Effector CD4-positive, alpha-beta T cell (primary cell): Measurements from ENCODE around the gene ASCC3.

Experiments
- DNase-seq: peaks from one replicate; pipeline ENCODE4 v3.0.0-alpha.2; 2020

The ASCC3 gene

DNA sequence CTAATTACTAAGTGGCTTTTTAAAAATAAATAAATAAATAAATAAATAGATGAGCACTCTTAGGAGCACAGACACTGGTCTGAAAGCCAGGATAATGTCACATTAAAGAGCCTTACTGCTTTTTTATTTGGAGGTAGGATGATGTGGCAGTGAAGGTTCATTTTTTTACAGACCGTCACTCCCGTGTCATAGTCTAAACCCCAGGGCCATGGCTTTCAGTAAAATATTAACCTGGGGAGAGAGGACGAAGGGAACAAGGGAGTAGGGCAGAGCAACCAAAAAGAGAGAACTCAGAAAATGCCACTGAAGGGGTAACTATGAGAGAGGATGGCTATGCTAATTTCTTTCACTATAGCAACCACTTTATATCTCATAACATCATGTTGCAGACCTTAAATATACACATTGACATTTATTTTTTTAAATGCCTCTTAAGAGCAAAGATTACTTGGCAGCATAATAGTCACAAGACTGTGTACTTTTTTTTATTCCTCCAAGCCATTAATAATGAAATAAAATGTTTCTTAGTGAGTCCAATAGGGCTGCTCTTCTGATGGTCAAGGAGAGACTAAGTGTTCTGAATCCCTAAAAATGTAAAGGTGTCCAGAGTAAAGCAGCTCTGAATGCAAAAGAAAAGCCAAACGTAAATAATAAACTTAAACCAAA, 315.6 kb downstream of the ASCC3 start:
- DNase-seq = no peak

DNA sequence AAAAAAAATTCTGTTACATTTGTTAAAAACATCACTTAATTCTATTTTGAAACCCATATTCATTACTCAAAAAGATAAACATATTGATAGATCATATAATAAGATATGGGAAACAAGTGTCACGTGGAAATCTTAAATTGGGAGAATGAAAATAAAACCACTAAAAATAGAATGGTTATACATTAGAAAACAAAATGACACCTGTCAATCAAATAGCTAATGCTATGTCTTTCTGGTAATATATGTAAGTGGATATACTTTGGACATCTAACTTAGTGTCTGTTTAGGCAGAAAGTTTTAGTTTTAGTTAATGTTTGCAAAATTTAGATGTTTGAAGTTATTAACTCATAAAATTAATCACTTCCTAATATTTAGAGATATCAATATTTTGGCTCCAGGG, 321.3 kb downstream of the ASCC3 start:
- no peak for DNase-seq

DNA sequence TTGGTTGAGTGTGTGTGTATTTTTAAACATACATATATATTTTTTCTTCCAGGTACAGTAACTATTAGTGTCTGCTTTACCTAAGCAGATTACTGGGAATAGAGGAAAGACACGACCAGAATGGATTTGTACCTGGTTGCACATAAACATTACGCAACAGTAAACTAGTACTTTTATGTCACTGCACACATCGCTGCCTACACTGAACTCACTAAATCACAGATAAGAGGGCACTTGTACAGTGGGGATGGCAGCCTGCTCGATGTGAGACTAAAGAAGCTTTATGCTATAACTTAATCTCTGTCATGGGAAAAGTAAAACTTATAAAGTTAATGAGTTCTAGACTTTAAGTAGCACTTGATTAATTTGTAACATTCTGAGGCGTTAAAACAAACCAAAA, 326.9 kb downstream of the ASCC3 start:
- DNase-seq = no peak

DNA sequence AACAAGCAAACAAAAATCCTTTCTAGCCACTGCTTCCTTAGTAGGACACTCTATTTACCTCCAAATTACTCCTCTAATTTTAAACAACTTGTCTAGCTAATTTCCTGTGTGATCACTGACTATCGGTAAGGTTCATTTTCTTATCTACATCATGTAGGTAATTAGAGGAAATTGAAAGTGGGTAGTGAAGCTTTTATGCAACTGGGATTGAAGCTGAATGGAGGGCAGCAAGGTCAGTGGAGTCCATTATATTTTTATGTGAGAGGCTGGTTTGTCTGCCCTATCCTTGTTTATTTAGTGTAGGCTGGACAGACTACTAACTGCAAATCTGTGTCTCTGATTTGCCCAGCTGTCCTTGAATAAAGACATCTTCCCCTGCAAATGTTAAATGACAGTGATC, 327.9 kb downstream of the ASCC3 start:
- DNase-seq = no peak

DNA sequence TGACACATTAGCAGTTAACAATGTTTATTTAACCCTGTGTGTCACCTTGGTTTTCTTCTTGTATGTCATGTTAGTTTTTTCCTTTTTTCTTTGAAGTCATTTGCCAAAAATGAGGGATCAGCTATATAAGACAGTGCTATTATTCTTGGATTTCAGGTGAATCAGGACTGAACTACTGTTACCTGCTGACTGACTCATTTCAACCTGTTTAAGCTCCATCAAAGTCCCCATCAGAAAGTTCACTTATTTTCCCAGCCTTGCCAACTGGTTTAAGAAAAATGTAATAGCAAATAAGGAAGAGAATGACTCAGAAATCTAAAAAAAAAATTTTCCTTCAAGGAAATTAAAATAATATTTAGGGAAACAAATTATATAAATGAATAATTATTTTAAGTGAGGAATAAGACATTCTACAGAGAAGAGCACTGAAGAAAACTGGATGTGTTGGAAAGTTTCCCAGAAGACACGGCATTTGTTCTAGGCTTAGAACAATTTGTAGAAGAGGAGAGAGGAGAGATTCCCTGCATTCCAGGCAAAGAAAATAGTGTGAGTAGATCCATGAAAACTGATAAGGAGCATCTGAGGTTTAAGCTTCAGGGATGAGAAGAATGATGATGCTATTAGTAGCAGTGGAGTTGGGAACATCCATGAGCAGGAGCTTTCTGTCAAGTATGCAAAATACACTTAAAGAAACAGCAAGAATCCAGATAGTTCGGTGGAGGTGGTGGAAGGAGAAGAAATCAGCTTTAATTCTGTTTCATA, 331.5 kb downstream of the ASCC3 start:
- DNase-seq = no peak

DNA sequence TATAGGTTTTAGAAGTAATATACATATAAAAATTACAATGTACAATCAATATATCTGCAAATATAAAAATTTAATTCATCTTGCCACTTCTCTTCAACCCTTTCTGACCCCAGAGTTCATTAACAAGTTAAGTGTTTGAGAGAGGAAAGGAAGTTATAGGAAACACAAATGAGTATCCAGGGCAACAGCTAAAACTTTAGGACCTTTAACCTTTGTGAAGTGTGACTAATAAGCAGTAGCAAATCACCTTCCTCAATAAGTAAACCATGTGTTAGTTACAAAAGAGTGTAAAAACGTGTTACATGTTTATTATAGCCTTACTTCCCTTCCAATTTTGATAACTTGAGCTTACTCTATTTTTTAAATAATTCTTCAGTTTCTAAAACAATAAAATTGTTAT, 343.0 kb downstream of the ASCC3 start:
- no peak for DNase-seq

DNA sequence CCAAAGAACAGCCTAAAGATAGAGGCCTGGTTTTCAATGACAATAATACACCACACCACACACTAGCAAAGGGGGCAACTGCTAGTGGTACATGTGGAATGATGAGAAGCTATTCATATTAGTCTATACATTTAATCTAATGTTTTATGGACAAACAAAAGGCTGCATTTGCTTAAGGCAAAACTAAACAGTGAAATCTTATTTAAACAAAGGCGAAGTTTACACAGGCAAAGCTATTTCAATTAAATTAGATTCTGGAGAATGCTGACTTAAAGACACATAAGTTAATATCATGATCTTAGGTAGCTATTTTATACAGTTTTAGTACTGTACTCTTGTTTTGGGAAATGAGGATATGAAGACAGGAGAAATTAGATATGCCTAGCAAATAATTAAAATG, 362.5 kb downstream of the ASCC3 start:
- DNase-seq = no peak

DNA sequence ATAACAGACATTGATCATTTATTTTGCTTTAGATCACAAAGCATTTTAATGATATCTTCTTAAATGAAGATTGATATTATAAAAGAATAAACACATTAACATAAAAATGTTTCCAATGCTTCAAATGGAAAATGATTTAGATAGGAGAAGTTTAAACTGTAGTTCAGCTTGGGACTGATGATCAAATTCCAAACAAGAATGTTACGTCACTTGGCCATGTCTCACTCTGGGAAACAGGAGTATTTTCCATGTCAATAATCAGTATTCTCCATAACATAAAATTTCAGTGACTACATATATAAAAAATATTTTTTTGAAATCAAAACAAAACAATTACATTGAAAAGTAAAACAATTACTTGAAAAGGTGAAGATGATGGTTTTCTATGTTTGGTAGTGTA, 363.5 kb downstream of the ASCC3 start:
- DNase-seq = no peak

DNA sequence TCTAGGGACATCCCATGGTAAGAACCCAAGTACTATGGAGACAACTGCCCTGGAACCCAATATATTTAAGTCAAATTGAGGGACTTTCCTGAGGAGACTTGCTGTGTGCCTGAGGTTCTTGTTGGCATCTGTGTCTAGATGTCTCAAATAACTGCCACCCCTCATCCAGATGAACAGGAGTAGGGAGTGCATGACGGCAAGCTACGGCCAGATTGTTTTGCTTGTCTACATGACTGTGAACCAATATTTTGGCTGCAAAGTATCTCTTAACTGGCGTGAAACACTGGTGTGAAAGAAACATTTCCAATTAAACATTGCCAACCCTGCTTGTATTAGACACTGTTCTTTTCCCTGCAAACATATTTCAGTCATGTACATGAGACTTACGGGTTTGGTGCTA, 364.0 kb downstream of the ASCC3 start:
- DNase-seq = no peak

DNA sequence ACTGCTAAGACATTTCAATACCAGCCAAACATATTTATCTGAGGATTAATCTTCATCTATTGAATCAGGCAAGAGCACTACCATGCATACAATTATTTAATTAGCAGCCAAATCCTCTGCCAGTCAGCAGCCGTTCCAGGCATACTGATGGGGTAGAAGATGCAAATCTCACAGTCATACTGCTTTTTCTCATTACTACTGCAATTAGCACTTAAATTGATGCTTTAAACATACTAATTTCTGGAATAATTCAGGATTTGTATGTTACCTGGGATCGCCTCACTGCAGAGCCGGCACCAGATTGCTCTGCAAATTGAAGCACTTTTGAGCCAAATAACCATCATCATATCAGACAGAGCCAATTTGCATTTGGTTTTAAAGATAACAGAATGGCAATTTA, 366.5 kb downstream of the ASCC3 start:
- no peak for DNase-seq

DNA sequence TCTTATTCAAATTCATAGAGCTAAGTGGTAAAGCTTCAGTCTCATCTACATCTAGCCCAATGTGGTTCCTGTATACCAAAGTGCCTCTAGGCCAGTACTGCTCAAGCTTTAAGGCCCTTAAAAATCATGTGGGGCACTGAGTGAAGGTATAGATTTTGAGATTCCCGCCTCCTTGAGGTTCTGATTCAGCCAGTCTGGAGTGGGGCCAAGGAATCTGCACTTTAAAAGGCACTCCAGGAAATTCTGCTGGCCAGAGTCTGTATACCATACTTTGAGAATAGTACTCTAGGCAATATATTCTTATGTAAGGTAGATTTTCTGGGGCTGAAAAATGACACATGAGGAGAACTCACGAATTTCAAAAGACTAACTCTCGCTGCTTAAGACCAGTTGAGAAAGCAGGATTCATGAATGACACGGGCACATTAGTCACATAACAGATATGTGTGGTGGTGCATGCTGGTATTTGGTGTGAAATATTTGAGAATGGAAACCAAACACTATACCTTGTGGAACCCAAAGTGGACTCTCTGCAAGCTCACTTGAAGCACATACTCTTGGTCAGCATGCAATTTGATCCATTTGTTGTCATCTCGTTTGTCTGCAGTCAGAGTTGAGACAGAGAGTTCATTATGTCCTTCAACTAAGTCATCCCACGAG, 368.8 kb downstream of the ASCC3 start:
- no peak for DNase-seq

DNA sequence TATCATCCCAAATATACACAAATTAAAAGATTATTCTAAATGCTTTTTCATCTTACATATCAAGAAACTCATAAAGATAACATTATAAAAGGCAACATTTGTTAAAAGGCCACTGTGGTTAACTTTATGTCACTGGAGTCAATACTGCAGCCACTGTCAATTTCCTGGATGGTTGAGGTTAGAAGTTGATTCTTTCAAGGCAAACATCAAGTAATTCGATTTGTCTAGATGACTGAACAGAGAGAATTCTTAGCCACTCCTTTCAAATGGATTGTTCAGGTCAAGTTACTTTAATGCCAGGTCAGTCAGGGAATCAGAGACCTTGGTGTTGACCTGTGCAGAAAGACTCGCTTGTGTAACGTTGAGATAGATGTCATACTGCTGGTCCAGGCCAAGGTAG, 372.0 kb downstream of the ASCC3 start:
- no peak for DNase-seq

DNA sequence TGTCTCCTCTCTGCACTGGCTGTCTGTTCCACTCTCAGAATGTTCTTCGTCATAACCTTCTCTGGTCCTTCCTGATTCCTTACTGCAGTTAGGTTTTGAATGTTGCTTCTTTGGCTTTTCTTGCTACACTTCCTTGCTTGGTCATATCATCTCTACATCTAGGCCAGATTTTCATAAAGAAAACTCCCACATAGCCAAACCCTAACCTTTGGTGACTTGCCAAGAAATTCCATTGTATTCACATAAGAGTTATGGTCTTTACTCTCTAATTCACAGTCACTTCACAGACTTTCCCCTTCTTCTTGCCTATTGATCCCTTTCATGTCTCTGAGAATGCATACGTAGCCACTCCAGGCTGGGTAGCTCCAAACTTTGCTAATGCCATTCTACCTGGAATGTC, 374.5 kb downstream of the ASCC3 start:
- DNase-seq = no peak

DNA sequence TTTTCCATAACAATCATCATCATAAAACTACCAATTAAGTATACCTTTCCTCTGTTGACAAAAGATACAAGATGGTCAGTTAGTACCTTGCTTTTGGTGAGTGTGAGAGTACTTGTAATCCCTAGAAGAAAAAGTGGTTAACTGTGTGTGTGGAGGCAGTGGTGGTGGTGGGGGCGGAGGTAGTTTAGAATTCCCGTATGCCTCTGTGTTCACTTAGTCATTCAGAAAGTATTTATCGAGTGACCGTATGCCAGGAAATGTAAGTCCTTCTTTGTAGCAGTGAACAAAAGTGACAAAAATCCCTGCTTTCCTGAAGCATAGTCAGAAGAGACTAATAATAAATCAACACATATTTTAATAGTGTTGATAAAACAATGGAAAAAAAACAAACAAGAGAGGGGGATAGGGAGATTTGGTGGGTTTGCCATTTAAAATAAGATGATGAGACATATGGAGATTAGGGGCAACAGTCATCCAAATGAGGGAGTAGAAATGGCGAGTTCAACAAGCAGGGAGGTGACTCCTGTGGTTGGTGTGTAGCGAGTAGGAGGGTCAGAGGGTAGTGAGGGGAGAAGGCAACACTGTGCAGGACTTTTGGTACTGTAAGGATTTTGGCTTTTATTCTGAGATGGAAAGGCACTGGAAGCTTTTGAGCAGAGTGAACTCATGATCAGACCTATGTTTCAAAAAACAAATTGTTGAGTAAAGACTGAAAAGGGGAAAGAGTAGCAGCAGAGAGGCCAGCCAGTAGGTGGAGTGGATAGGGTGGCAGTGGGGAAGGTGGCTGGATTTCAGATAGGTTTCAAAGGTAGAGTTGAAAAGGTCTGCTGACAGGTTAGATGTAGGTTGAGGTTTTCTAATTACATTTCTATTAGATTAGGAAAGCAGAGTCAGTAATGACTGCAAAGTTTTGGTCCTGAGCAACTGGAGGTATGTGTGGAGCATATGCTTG, 376.1 kb downstream of the ASCC3 start:
- no peak for DNase-seq

DNA sequence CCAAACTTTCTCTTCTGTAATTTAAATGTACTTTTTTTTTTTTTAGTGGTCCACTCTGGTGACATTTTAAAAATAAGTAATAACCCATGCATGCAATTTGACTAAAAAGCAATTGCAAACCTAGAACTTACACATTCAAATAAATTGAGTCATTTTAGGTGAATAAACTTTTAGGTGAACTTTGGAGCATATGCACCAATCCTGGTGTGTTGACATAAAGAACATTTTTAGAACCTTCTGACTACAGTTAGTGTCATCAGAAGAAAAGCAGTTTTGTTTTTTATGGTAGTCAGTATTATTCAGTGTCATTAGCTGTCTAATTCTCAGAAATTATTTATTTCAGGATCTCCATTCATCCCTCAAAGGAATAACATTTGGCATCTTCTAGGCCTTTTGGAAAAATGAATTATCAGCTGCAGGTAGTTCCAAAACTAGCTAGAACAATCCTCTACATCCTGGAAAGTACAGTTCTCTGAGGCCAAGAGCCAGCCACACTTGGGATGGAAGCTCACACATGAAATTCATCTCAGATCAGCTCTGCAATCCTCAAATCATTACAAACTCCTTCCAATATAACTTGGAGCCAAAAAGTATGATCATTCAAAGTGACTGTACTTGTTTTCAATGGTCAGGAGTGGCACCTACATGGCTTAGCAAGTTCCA, 378.0 kb downstream of the ASCC3 start:
- DNase-seq = no peak

DNA sequence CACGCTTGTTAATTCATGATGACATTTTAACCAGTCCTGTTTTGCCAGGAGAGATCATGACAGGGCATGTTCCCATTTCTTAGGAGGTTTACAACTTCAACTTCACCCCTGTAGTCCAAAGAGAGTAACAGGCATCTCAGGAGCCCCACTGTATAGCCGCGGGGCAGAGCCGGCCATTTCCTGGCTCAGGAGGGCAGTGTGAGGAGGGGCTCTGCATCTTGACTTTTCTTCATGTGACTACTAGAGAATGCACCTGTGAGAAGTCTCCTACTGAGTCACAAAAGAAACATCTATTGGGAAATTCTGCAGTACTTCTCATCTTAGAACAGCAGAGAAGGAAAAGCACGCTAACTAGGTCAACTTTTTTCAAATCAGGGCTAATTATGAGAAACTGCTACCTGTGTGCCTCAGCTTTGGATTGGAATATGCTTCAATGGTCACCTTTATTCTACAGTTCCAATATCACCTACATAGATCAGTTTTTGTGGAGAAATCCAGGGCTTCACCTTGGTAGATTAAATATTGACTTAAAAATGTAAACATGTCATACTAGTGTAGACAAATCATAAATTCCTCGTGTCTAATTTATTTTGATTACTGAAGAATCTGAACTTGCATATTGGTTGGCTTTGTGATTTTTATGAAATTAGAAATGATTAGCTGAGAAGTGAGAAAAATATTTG, 387.8 kb downstream of the ASCC3 start:
- no peak for DNase-seq

DNA sequence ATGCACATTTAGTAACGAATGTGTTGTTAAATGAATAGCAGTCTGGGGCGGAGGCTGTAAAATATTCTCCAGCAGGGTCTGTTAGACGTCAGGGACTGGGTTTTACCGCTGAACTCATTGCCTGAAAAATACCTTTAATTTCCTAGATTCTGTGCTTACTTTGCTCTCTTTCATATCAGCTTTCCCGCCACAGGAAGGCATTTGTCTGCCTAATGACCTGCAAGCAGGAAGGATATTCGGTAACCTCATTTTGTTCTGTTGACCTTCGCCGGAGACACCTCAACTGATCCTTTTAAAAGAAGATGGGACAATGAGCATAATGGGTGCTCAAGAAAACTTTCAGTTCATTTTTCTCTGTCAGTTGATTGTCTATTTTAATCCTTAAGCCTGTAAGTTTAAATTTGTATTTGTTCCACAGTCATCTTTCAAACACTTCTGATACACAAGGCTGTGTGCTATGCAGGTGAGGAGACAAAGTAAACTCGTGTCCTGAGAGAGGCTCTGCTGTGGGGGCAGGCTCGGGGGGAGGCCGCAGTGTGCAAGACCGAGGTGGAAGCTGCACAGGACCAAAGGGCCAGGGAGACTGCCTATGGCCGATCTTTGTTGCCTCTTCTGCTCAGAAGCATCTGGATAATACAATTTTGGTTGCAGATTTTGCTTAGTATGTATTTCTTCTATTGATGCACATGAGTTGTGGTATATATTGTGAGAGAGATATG, 389.0 kb downstream of the ASCC3 start:
- DNase-seq = no peak

DNA sequence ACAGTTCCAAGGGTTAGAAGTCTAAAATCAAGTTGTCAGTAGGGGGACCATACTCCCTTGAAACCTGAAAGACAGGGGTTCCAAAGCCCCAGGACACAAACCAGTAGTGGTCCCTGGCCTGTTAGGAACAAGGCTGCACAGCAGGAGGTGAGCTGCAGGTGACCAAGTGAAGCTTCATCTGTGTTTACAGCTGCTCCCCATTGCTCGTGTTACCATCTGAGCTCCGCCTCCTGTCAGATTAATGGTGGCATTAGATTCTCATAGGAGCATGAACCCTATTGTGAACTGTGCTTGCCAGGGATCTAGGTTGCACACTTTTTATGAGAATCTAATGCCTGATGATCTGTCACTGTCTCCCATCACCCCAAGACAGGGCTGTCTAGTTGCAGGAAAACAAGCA, 391.1 kb downstream of the ASCC3 start:
- DNase-seq = no peak

DNA sequence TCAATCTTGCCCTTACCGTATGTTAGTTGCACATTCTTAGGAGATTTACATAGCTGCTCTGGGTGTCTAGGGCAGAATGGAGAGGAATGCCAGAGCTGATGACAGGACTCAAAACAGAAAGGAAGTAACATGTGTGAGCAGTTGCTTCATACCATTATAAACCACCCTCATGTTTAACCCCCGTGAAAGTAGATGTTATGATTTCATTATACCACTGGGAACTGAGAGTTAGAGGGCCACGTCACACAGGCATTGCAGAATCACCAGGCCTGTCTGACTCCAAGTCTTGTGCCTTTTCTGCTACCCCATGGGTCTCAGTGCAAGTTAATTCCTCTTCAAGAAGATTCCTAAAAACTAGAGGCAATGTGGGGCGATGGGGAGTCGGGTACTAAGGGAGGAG, 392.9 kb downstream of the ASCC3 start:
- no peak for DNase-seq

DNA sequence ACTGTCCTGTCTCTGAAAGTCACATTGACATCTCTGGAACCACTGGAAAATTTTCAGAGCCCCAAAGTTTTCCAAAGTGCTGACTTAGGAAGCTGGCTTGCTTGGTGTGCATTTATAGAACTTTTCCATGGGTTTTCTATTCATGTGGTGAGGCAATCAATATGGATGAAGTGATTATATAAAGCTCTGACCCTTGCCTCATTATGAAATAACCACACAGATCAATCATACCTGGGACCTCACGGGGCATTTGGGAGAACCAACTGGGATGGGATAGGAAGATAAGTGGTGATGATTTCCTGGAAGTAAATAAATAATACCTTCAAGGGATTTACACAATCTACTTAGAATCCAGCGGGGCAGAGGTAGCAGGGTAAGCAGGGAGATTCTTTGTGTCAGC, 393.5 kb downstream of the ASCC3 start:
- DNase-seq = no peak

DNA sequence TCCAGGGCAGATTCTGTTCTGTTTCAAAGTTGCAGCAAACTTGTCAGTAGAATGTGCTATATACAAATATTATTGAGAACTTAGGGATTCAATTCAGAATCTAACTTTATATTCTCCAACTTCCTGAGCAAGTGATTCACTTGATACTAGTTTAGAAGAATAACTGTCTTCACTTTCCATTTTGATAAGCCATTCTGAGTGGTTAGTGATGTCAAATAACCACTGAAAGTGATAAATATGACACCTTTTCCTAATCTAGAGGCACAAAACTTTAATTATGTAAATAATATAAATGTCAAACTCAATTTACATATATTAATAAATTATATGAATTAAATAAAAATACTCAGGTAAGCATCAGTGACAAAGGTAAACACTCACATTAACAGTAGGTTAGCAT, 395.9 kb downstream of the ASCC3 start:
- no peak for DNase-seq
